Erythroblast (primary cell): ENCODE measurements around the gene ZFYVE19.

ENCODE experiments used
- DNase-seq, 2 experiments: peaks; one replicate each; lab custom pipeline; 2025; lab: John Stamatoyannopoulos, UW
- GATA1 ChIP-seq: IDR thresholded peaks from 2 replicates; pipeline ENCODE4 v1.6.1; 2011; ENCODE audit warnings: low read depth, mild to moderate bottlenecking, control low read depth, low read length, moderate library complexity
- POLR2A ChIP-seq: IDR thresholded peaks from 2 replicates; pipeline ENCODE4 v1.6.1; 2011; ENCODE audit warnings: mild to moderate bottlenecking, low read length

ZFYVE19 gene

DNA sequence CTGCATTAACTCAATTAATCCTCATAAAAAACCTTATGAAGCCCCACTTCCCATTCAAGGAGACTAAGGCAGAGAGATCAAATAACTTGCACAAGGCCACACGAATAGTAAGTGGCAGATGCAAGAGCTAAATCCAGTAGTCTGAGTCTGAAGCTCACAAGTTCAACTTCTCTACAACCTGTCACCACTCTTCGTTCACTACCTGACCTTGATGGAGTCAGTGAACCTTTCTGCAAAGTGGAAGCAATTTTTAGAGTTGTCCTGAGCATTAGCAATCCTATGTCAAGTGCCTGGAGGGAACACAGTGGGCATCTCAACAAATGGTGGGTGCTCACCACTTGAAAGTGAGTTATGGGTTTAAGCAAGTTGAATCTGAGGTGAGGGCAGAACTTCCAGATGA, 34.9 kb downstream of the ZFYVE19 start:
- TF ChIP-seq POLR2A (no peak), GATA1 (no peak)
- DNase-seq = no peak

- DNase-seq = no peak
- no peak for TF ChIP-seq POLR2A
- TF ChIP-seq GATA1 = no peak
Measured at GRCh38 chr15:40843261-40843884, 36.5 kb downstream of the ZFYVE19 start.

DNA sequence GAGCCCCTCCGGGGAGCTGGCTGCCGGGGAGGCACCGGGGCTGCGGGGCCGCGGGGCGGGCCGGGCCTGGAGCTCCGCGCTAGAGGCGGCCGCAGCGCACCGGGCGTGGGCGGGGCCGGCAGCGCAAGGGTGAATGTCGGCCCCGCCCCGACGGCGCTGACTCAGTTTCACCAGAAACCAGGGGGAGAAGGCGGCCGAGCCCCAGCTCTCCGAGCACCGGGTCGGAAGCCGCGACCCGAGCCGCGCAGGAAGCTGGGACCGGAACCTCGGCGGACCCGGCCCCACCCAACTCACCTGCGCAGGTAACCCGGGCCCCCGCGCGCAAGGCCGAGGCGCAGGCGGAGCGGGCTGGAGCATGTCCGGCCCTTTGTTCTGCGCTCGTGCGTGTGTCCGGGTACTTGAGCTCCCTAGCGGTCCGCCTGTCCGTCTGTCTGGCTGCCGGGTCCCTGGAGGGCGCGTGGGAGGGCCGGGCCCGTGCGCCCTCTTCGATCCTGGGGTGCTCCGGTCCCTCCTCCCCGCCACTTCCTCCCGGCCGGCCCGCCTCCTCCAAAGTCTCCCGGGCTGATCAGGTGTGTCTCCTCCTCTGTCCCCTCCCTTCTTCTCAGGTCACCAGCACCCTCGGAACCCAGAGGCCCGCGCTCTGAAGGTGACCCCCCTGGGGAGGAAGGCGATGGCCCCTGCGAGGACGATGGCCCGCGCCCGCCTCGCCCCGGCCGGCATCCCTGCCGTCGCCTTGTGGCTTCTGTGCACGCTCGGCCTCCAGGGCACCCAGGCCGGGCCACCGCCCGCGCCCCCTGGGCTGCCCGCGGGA, 37.2 kb downstream of the ZFYVE19 start, which contains the start of gene SPINT1:
SPINT1 (plus strand) TSS at position 164 of the 811 bp plus-strand sequence; CDS start at position 671, 507 bp downstream.
- TF ChIP-seq GATA1 (no peak), POLR2A (no peak)
- peak; percentile 40 to 42 for DNase-seq

DNA sequence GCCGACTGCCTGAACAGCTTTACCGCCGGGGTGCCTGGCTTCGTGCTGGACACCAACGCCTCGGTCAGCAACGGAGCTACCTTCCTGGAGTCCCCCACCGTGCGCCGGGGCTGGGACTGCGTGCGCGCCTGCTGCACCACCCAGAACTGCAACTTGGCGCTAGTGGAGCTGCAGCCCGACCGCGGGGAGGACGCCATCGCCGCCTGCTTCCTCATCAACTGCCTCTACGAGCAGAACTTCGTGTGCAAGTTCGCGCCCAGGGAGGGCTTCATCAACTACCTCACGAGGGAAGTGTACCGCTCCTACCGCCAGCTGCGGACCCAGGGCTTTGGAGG, 37.8 kb downstream of the ZFYVE19 start:
- TF ChIP-seq GATA1 = no peak
- no peak for TF ChIP-seq POLR2A
- DNase-seq = peak; percentile 42 to 48

- TF ChIP-seq POLR2A (no peak), GATA1 (no peak)
- no peak for DNase-seq
Measured at GRCh38 chr15:40845036-40845435, 38.1 kb downstream of the ZFYVE19 start.

DNA sequence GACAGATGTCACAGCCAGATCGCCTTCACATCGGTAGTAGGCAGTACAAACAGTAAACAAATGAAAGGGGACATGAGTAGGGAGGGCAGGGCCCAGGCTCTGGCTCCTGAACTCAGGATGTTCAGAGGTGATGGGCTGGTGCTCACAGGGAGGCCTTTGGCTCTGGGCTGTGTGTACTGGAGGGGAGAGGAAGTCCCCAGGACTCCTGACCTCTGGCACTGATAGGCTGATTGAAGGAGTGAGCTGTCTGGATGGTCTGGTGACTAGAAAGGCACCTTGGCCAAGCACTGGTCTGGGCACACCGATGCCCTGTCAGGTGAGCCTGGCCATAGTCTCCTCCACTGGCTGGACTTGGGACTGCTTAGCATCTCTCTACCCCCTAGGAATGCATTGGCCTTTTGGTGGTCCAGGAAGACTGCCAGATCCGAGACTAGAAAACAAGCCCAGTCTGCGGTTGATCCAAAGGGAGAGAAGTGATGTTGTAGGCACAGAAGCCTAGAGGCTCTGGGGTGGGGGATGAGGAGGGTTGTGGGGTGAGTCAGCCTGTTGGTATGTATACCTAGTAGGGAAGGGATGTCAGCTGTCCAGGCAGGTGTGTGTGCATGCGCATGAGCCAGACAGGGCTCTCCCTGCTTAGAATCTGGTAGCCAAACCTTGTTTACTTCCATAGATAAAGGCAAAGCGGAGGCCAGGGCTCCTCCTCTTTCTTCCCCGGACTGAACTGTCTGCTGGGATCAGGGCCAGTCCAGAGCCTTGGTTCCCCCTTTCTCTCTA, 38.8 kb downstream of the ZFYVE19 start:
- no peak for DNase-seq
- TF ChIP-seq GATA1 = no peak
- TF ChIP-seq POLR2A = no peak

GRCh38 chr15:40846841-40847222, 39.9 kb downstream of the ZFYVE19 start:
- no peak for TF ChIP-seq POLR2A
- DNase-seq = no peak

GRCh38 chr15:40847223-40847961, 40.5 kb downstream of the ZFYVE19 start:
- no peak for TF ChIP-seq GATA1
- no peak for TF ChIP-seq POLR2A
- DNase-seq = no peak

- no peak for DNase-seq
- TF ChIP-seq GATA1 (no peak), POLR2A (no peak)
Measured at GRCh38 chr15:40850576-40851112, 43.8 kb downstream of the ZFYVE19 start.

DNA sequence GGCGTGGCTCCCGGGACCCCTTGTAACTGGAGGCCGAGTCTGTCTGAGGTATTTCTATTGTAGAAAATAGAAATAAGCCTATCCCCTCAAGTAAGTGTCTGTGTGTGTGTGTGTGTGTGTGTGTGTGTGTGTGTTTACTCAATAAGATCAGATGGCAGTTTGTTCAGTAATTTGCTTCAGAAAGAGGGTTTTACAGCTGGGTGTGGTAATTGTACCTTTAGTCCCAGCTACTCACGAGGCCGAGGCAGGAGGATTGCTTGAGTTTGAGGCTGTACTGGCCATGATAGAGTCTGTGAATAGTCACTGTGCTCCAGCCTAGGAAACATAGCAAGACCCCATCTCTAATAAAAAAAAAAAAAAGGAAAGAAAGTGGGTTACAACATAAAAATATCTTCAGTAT, 45.6 kb downstream of the ZFYVE19 start:
- TF ChIP-seq GATA1 = no peak
- TF ChIP-seq POLR2A = no peak
- no peak for DNase-seq

- TF ChIP-seq GATA1 (no peak), POLR2A (no peak)
Measured at GRCh38 chr15:40853241-40853890, 46.5 kb downstream of the ZFYVE19 start.

GRCh38 chr15:40854161-40854560, 47.3 kb downstream of the ZFYVE19 start:
- TF ChIP-seq GATA1 (no peak), POLR2A (no peak)
- no peak for DNase-seq

More at GRCh38 chr15:40853241-40853890, 46.5 kb downstream of the ZFYVE19 start:
- no peak for DNase-seq

DNA sequence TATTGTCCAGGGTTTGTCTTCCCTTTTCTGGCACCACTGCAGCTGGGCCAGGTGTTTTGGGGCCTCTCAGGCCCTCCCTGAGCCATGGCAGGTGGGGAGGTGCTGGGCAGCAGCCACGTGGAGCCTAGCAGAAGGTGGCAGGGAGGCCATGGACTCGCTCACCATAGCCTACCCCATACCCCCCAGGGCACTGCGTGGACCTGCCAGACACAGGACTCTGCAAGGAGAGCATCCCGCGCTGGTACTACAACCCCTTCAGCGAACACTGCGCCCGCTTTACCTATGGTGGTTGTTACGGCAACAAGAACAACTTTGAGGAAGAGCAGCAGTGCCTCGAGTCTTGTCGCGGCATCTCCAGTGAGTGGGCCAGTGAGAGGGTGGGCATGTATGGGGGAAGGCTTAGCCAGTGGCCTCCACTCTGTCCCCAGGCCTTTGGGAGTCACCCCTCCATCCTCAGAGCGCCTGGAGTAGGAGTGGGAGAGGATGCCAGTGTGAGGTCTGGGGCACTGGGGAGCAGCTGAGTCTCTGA, 48.9 kb downstream of the ZFYVE19 start:
- no peak for TF ChIP-seq GATA1
- TF ChIP-seq POLR2A = no peak

More for the DNA sequence above, 48.9 kb downstream of the ZFYVE19 start:
- no peak for DNase-seq
